Smooth muscle cell (in vitro differentiated cells): ENCODE data around the gene ASMTL. TPM values are rescaled to one million over a fixed set of nuclear protein-coding genes. Genes with fewer than 3 reads are reported as not detected.
"Not testable (repeated sequence)": the region's sequence is repeated elsewhere in the genome, so short reads cannot be mapped to it uniquely, and the experiment has no call there.

Experiments
- DNase-seq: peaks from one replicate; lab custom pipeline; 2025; ENCODE audit not compliant: unreplicated experiment; lab: John Stamatoyannopoulos, UW
- H2AFZ ChIP-seq: fragments of 200-600 bp; sonication (generic); 2 replicates; pipeline ENCODE4 v1.6.0; 2016; ENCODE audit warnings: antibody characterized with exemption, low read depth, mild to moderate bottlenecking
- H3F3A ChIP-seq: fragments of 200-600 bp; sonication (generic); 2 replicates; pipeline ENCODE4 v1.6.0; 2017; ENCODE audit warnings: antibody characterized with exemption, low read depth
- H3K27ac ChIP-seq: fragments of 200-600 bp; sonication (generic); 2 replicates; pipeline ENCODE4 v1.5.1; 2016; ENCODE audit warnings: low read depth, mild to moderate bottlenecking
- H3K27me3 ChIP-seq: fragments of 200-600 bp; sonication (generic); 2 replicates; pipeline ENCODE4 v1.6.1; 2016; ENCODE audit warnings: low read depth, mild to moderate bottlenecking
- H3K36me3 ChIP-seq: fragments of 200-600 bp; sonication (generic); 2 replicates; pipeline ENCODE4 v1.5.1; 2016; ENCODE audit warnings: low read depth
- H3K4me1 ChIP-seq: fragments of 200-600 bp; sonication (generic); 2 replicates; pipeline ENCODE4 v1.5.1; 2016; ENCODE audit warnings: low read depth
- H3K4me2 ChIP-seq: fragments of 200-600 bp; sonication (generic); 2 replicates; pipeline ENCODE4 v1.6.0; 2016; ENCODE audit warnings: mild to moderate bottlenecking
- H3K4me3 ChIP-seq: fragments of 200-600 bp; sonication (generic); 2 replicates; pipeline ENCODE4 v1.5.1; 2016; ENCODE audit warnings: mild to moderate bottlenecking
- H3K79me2 ChIP-seq: fragments of 200-600 bp; sonication (generic); 2 replicates; pipeline ENCODE4 v1.6.0; 2016; ENCODE audit warnings: low read depth, mild to moderate bottlenecking
- H3K9ac ChIP-seq: fragments of 200-600 bp; sonication (generic); 2 replicates; pipeline ENCODE4 v1.6.0; 2016; ENCODE audit warnings: low read depth
- H3K9me3 ChIP-seq: fragments of 200-600 bp; sonication (generic); replicated peaks from 2 replicates; pipeline ENCODE4 v1.5.1; 2016; ENCODE audit warnings: low read depth
- H4K20me1 ChIP-seq: fragments of 200-600 bp; sonication (generic); 2 replicates; pipeline ENCODE4 v1.6.0; 2016; ENCODE audit warnings: low read depth
- WGBS: methylation state at CpG from one replicate; pipeline ENCODE4 v1.1.7; 2016; ENCODE audit warnings: low lambda C conversion rate; 5-methylcytosine and 5-hydroxymethylcytosine counted together
- polyA plus RNA-seq: library from polyadenylated mRNA; unstranded; fragments of >200 nt; fragmentation: Nextera tagmentation; extraction: Ambion mirVana; gene quantifications from 2 replicates; pipeline ENCODE4 v1.2.1, GENCODE V29; 2016
- total RNA-seq: library from RNA; depleted of rRNA; stranded (reverse); fragments of >200 nt; gene quantifications from 2 replicates; pipeline ENCODE4 v1.2.3, GENCODE V29; 2014
- TF ChIP-seq, protein P1 (sequence below): fragments of 200-600 bp; sonication (generic); IDR thresholded peaks from 2 replicates; pipeline ENCODE4 v1.5.1; 2017; ENCODE audit warnings: borderline replicate concordance, mild to moderate bottlenecking, antibody characterized with exemption; ENCODE audit not compliant: insufficient read depth, poor library complexity, severe bottlenecking

The ASMTL gene
- total and polyA plus RNA-seq, 2 experiments from 2014 or later = 20.0 to 50.5 TPM

DNA sequence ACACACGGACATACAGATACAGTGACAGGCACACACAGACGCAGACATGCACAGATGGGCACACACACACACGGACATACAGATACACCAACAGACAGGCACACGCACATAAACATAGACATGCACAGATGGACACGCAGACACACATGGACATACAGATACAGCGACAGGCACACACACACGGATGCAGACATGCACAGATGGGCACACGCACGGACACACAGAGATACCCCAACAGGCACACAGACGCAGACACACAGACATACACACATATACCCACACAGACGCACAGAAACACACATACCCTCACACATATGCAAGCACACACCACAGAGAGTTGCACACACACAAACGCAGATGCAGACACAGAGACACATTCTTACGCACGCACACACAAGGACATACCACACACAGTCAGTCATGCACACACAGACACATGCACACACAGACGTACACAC, 36.4 kb downstream of the ASMTL start:
- Histone ChIP-seq H3K27ac (no peak overlapping the region), H3K4me3 (no peak overlapping the region), H4K20me1 (no peaks in the 10 kb centered on the region), H3K27me3 (no peaks in the 10 kb centered on the region), H3K9ac (no peak overlapping the region), H3K9me3 (no peaks in the 10 kb centered on the region), H3F3A (no peaks in the 10 kb centered on the region), H3K79me2 (no peaks in the 10 kb centered on the region), H3K4me1 (no peaks in the 10 kb centered on the region), H2AFZ (no peak overlapping the region), H3K36me3 (no peaks in the 10 kb centered on the region), H3K4me2 (no peak overlapping the region)
- WGBS = 74% methylated on average over 15 of the region's 15 CpGs
- DNase-seq = no peak
- TF ChIP-seq, protein P1, sequence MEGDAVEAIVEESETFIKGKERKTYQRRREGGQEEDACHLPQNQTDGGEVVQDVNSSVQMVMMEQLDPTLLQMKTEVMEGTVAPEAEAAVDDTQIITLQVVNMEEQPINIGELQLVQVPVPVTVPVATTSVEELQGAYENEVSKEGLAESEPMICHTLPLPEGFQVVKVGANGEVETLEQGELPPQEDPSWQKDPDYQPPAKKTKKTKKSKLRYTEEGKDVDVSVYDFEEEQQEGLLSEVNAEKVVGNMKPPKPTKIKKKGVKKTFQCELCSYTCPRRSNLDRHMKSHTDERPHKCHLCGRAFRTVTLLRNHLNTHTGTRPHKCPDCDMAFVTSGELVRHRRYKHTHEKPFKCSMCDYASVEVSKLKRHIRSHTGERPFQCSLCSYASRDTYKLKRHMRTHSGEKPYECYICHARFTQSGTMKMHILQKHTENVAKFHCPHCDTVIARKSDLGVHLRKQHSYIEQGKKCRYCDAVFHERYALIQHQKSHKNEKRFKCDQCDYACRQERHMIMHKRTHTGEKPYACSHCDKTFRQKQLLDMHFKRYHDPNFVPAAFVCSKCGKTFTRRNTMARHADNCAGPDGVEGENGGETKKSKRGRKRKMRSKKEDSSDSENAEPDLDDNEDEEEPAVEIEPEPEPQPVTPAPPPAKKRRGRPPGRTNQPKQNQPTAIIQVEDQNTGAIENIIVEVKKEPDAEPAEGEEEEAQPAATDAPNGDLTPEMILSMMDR = no peak

DNA sequence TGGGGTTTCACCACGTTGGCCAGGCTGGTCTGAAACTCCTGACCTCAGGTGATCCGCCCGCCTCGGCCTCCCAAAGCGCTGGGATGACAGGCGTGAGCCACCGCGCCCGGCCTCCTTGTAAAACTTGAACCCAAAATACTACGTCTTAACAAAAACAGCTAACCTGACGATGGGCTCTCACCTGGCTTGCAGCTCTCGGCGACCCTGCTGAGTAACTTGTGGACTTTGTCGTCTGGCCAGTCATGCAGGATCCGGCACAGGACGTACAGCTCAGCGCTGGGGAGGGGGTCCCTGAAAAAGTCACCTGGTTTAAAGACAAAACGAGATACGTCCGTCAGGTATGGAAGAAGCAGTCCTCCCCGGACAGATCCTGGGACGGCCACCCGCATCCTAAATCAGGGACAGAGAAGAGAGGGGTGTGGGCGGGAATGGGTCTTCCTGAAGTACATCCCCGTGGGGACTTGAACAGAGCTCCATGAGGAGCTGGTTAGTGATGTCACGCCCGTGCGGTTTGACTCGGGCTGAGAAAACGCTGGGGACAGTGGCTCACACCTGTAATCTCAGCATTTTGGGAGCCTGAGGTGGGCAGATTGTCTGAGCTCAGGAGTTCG, 40.1 kb downstream of the ASMTL start:
- Histone ChIP-seq H3K27me3 (no peaks in the 10 kb centered on the region), H3K27ac (no peak overlapping the region), H3K36me3 (no peaks in the 10 kb centered on the region), H3K4me3 (no peak overlapping the region), H3K4me1 (no peaks in the 10 kb centered on the region), H4K20me1 (no peaks in the 10 kb centered on the region), H3F3A (no peaks in the 10 kb centered on the region), H3K9ac (no peak overlapping the region), H2AFZ (no peak overlapping the region), H3K4me2 (no peak overlapping the region), H3K9me3 (no peaks in the 10 kb centered on the region), H3K79me2 (no peaks in the 10 kb centered on the region)
- TF ChIP-seq, protein P1 = no peak
- no peak for DNase-seq
- WGBS = 92% methylated on average over 31 of the region's 31 CpGs

DNA sequence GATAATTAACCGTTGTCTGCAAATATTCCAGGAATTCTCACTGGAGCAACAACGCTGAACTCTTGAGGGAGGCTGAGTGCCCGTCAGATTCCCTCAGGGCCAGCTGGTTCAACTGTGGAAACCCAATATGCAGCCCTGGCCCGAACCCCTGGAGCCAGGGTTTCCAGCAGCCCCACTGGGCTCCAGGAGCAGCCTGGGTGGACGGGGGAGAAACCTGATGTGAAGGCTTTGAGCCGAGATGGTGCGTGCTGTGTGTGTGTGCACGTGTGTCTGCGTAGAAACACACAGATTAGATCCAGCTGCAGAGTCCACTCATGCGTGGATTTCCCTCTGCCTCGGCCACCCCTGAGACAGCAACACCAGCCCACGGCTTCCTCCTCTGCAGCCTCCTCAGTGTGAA, 41.4 kb downstream of the ASMTL start:
- H3K4me3 ChIP-seq = no peak overlapping the region
- no peaks in the 10 kb centered on the region for H4K20me1 ChIP-seq
- no peaks in the 10 kb centered on the region for H3K9me3 ChIP-seq
- TF ChIP-seq, protein P1 = no peak
- H3K36me3 ChIP-seq = no peaks in the 10 kb centered on the region
- DNase-seq = no peak
- no peaks in the 10 kb centered on the region for H3K27me3 ChIP-seq
- H3K4me2 ChIP-seq = no peak overlapping the region
- 86% methylated on average over 12 of the region's 12 CpGs for WGBS
- H3K9ac ChIP-seq = no peak overlapping the region
- H3K27ac ChIP-seq = no peak overlapping the region
- no peaks in the 10 kb centered on the region for H3K4me1 ChIP-seq
- no peaks in the 10 kb centered on the region for H3F3A ChIP-seq
- no peaks in the 10 kb centered on the region for H3K79me2 ChIP-seq
- no peak overlapping the region for H2AFZ ChIP-seq

DNA sequence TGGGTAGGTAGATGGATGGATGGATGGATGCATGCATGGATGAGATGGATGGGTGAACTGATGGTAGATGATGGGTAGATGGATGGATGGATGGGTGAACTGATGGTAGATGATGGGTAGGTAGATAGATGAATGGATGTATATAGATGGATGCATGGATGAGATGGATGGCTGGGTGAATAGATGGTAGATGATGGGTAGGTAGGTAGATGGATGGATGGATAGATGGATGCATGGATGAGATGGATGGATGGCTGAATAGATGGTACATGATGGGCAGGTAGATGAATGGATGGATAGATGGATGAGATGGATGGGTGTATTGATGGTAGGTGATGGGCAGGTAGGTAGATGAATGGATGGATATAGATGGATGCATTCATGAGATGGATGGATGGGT, 45.7 kb downstream of the ASMTL start:
- Histone ChIP-seq H2AFZ (no peak overlapping the region), H4K20me1 (no peaks in the 10 kb centered on the region), H3K79me2 (no peaks in the 10 kb centered on the region), H3K36me3 (no peaks in the 10 kb centered on the region), H3K27me3 (no peaks in the 10 kb centered on the region), H3K4me3 (no peak overlapping the region), H3K9ac (no peak overlapping the region), H3K4me2 (no peak overlapping the region), H3F3A (no peaks in the 10 kb centered on the region), H3K4me1 (no peaks in the 10 kb centered on the region), H3K9me3 (no peaks in the 10 kb centered on the region), H3K27ac (no peak overlapping the region)
- TF ChIP-seq, protein P1 = no peak
- no peak for DNase-seq

DNA sequence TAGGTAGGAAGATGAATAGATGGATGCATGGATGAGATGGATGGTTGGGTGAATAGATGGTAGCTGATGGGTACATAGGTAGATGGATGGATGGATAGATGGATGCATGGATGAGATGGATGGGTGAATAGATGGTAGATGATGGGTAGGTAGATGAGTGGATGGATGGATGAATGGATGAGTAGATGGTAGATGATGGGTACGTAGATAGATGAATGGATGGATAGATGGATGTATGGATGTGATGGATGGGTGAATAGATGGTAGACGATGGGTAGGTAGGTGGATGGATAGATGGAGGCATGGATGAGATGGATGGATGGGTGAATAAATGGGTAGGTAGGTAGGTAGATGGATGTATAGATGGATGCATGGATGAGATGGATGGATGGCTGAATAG, 46.9 kb downstream of the ASMTL start:
- not testable (repeated sequence) for H3K4me1 ChIP-seq, H3K9me3 ChIP-seq, H3K9ac ChIP-seq, H2AFZ ChIP-seq, H4K20me1 ChIP-seq, H3K4me3 ChIP-seq, H3K27ac ChIP-seq, H3K79me2 ChIP-seq, H3K36me3 ChIP-seq, H3K27me3 ChIP-seq, H3F3A ChIP-seq, H3K4me2 ChIP-seq, DNase-seq
- 100% methylated on average over 2 of the region's 2 CpGs for WGBS

DNA sequence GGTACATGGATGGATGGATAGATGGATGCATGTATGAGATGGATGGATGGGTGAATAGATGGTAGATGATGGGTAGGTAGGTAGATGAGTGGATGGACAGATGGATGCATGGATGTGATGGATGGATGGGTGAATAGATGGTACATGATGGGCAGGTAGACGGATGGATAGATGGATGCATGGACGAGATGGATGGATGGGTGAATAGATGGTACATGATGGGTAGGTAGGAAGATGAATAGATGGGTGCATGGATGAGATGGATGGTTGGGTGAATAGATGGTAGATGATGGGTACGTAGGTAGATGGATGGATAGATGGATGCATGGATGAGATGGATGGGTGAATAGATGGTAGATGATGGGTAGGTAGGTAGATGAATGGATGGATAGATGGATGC, 48.8 kb downstream of the ASMTL start:
- not testable (repeated sequence) for H3K9ac ChIP-seq, H3K4me2 ChIP-seq, H3F3A ChIP-seq, H3K79me2 ChIP-seq, H3K36me3 ChIP-seq, H4K20me1 ChIP-seq, H3K4me1 ChIP-seq, DNase-seq, H3K9me3 ChIP-seq, H3K27ac ChIP-seq, H3K27me3 ChIP-seq, H3K4me3 ChIP-seq, H2AFZ ChIP-seq
- WGBS = 98% methylated on average over 3 of the region's 3 CpGs
